NCI-H1105 treated with DMSO at 0.1 percent for 48 hours (cell line): Measurements from ENCODE around the gene PCDH12.

Experiments
- DNase-seq: peaks from one replicate; lab custom pipeline; 2025; lab: John Stamatoyannopoulos, UW

The PCDH12 gene

DNA sequence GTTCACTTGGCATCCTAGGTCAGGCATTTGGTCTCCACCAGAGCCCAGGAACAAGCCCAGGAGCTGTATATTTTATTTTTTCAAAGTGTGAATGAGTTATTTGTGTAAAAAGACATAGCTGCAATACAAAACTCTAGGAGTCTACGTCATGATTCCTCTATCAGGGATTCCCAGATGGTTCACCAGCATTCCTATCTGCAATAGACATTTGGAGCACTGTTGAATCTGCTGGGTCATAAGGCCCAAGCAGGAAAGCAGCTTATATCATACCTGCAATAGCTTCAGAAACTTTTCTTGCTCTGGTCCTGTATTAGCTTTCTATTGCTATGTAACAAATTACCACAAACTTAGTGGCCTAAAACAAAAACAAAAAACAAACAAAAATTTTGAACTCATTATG, 51.0 kb downstream of the PCDH12 start:
- no peak for DNase-seq

DNA sequence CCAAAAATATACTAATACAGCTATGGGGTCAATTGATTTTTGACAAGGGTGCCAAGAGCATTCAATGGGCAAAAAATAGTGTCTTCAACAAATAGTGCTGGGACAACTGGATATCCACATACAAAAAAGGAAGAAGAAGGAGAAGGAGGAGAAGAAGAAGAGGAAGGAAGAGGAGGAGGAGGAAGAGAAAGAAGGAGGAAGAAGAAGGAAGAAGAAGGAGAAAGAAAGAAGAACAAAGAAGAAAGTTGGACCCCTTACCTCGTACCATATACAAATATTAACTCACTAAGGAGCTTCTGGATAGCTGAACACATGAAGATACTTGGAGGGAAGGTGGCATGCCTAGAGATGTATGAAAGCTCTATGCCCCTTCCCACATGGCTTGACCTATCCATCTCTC, 51.5 kb downstream of the PCDH12 start:
- DNase-seq, result no peak

DNA sequence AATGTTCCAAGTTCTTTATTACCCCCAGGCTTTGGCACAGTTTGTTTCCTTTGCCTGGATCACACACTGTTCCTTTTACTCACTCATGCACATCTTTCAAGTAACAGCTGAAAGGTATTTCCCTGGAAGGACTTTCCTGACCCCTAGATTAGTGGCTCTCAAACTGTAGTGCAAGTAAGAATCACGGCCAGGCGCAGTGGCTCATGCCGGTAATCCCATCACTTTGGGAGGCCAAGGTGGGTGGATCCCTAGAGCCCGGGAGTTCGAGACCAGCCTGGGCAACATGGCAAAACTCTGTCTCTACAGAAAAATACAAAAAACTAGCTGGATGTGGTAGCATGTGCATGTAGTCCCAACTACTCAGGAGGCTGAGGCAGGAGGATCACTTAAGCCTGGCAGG, 53.5 kb downstream of the PCDH12 start:
- DNase-seq, result no peak

DNA sequence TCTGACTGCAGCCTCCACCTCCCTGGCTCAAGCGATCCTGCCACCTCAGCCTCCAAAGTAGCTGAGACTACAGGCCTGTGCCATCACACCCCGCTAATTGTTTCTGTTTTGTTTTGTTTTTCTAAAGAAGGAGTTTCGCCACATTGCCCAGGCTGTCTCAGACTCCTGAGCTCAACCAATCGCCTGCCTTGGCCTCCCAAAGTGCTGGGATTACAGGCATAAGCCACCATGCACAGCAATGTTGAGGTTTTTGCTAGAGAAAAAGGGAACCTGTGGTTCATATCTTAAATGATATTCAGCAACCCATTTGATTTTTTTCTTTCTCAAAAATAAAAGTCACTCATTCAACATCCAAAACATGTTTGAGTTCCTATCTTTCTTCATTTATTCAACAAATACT, 54.7 kb downstream of the PCDH12 start:
- no peak for DNase-seq

DNA sequence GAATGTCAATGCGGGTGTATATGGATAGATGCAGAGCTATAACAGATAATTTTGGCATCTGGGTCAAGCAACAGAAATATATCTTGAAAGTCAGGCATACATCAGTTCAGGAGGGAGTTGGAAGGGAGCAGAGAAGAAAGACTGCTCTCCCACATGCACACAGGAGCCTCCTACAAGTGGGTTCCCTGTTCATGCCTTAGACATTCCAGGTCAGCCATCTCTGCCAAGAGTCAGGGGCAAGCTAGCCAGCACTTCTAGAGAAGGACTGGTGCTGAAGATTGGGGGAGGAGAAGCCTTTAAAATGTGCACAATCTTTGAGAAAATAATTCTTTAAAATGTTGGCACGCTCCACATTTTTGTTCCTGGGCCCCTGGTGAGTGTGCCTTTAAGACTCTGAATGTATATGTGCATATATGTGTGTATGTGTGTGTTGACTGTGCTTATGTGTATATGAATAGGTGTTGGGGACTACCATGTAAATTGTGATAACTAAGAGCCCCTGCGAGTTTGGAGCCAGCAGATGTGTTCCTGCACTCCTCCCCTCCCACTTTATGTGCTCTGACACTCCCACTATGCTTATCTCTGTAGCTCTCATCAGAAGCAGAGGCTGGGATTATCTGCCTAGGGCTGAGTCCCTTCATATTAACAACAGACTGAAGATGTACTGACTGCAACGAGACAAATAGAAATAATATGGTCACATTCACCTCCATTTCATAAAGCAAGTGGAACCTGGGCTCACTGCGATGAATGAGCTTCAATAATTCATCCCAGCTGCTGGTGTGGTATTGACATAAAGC, 55.8 kb downstream of the PCDH12 start:
- no peak for DNase-seq

DNA sequence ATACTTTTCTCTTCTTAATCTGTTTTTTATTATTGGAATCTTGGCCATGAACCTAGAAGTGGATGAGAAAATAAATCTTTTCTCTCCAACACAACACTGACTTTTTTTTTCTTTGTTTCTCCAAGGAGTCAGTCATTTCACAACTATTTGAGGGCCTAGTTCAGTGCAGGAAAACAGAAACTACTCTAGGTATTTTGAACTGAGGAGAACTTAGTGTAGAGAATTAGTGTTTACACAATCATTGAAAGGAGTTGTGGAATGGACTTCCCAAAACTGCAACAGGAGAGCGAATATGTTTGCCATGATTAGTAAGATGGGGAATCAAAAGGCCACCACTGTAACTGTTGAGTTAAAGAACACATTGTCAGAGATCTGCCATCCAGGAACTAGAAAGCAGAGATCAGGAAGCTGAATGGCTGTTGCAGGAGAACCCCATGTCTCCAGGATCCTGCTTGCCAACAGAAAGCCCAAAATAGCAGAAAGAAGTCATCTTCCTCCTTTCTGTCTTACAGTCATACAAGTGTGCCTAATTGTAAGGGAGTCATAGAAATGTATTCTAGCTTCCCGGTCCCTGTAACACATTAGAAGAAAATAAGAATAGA, 59.5 kb downstream of the PCDH12 start:
- DNase-seq, result no peak

DNA sequence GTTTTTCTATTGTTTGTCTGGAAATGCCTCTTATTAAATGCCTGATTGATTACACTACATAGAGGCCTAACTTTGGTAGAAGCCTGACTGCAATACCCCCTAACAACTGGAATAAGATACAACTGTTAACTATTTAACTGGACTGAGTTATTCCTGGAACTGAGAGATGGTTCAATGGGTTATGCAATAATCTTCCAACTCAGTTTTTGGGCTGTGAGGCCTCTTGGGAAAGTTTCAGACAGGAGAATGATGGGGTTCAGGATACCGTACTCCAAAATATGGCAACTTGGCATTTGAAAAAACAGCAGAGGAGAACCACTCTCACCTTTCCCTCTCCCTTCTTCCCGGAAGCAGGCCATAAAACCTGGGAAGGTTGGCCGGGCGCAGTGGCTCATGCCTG, 60.6 kb downstream of the PCDH12 start:
- no peak for DNase-seq
